IMR-90 (cell line): Measurements from ENCODE around the gene CDH13.

ENCODE experiments used
- CEBPB ChIP-seq: IDR thresholded peaks from 2 replicates; pipeline ENCODE4 v1.6.1; 2012; ENCODE audit warnings: low read depth, low read length, improper control_type of control experiment
- CHD1 ChIP-seq: IDR thresholded peaks from 2 replicates; pipeline ENCODE4 v1.6.1; 2012; ENCODE audit warnings: low read depth, low read length, improper control_type of control experiment
- POLR2A ChIP-seq: IDR thresholded peaks from 2 replicates; pipeline ENCODE4 v1.6.1; 2012; ENCODE audit warnings: mild to moderate bottlenecking, low read depth, low read length
- RAD21 ChIP-seq: IDR thresholded peaks from 2 replicates; pipeline ENCODE4 v1.6.1; 2012; ENCODE audit warnings: low read length, improper control_type of control experiment
- RCOR1 ChIP-seq: IDR thresholded peaks from 2 replicates; pipeline ENCODE4 v1.6.1; 2012; ENCODE audit warnings: mild to moderate bottlenecking, low read length, improper control_type of control experiment; ENCODE audit not compliant: insufficient replicate concordance
- SMC3 ChIP-seq: fragments of 150-350 bp; IDR thresholded peaks from 2 replicates; pipeline ENCODE4 v1.6.1; 2016; ENCODE audit warnings: low read depth, mild to moderate bottlenecking, antibody characterized with exemption, low read length, moderate library complexity
- TF ChIP-seq, protein P1 (sequence below): conservative IDR thresholded peaks from 2 replicates; pipeline ENCODE4 v1.5.1; 2012; ENCODE audit warnings: mild to moderate bottlenecking, low read depth, low read length, improper control_type of control experiment

DNA sequence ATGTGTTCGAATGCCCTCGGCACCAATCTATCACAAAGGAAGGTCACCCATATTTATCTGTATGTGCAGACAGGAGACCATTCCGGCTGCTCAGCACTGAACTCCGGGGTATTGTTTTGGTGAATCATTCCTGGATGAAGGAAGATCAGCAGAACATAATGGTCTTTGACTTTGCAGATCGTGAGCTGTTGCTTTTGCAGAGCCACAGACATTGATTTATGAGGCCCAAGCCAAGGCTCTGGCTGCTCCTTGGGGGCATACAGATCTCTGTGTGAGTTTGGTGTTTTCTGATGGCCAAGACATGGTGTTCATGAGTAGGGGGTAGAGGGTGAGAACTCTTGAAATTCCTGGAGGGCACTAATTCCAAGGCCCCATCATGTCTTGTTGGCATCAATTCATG lies 722.2 kb downstream of the CDH13 start:
- TF ChIP-seq RAD21 = no peak
- TF ChIP-seq, protein P1, sequence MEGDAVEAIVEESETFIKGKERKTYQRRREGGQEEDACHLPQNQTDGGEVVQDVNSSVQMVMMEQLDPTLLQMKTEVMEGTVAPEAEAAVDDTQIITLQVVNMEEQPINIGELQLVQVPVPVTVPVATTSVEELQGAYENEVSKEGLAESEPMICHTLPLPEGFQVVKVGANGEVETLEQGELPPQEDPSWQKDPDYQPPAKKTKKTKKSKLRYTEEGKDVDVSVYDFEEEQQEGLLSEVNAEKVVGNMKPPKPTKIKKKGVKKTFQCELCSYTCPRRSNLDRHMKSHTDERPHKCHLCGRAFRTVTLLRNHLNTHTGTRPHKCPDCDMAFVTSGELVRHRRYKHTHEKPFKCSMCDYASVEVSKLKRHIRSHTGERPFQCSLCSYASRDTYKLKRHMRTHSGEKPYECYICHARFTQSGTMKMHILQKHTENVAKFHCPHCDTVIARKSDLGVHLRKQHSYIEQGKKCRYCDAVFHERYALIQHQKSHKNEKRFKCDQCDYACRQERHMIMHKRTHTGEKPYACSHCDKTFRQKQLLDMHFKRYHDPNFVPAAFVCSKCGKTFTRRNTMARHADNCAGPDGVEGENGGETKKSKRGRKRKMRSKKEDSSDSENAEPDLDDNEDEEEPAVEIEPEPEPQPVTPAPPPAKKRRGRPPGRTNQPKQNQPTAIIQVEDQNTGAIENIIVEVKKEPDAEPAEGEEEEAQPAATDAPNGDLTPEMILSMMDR = no peak
- no peak for TF ChIP-seq CHD1
- TF ChIP-seq SMC3 = no peak
- no peak for TF ChIP-seq POLR2A
- no peak for TF ChIP-seq CEBPB
- no peak for TF ChIP-seq RCOR1
